Endothelial cell (in vitro differentiated cells): Measurements from ENCODE around the gene ARF5. TPM values are rescaled to one million over a fixed set of nuclear protein-coding genes. Genes with fewer than 3 reads are reported as not detected.
A peak's percentile ranks its signal among the peaks of the same experiment; 100 is the strongest.
"Not testable (repeated sequence)": the region's sequence is repeated elsewhere in the genome, so short reads cannot be mapped to it uniquely, and the experiment has no call there.

ENCODE experiments used
- DNase-seq: peaks from one replicate; pipeline ENCODE4 v3.0.0; 2021; ENCODE audit warnings: low spot score
- H3K27ac Mint-ChIP-seq: one replicate; pipeline ENCODE4 v1.8.0; 2021; ENCODE audit warnings: mixed read lengths, inconsistent platforms; ENCODE audit not compliant: unreplicated experiment
- H3K27me3 Mint-ChIP-seq: one replicate; pipeline ENCODE4 v1.8.0; 2021; ENCODE audit warnings: mild to moderate bottlenecking, moderate library complexity, mixed read lengths, inconsistent platforms; ENCODE audit not compliant: unreplicated experiment
- H3K36me3 Mint-ChIP-seq: one replicate; pipeline ENCODE4 v1.8.0; 2021; ENCODE audit warnings: mild to moderate bottlenecking, low read depth, mixed read lengths, inconsistent platforms; ENCODE audit not compliant: unreplicated experiment
- H3K4me1 Mint-ChIP-seq: one replicate; pipeline ENCODE4 v1.8.0; 2021; ENCODE audit warnings: mild to moderate bottlenecking, mixed read lengths, inconsistent platforms; ENCODE audit not compliant: unreplicated experiment
- H3K4me3 Mint-ChIP-seq: one replicate; pipeline ENCODE4 v1.8.0; 2021; ENCODE audit warnings: mild to moderate bottlenecking, mixed read lengths, inconsistent platforms; ENCODE audit not compliant: unreplicated experiment
- H3K9me3 Mint-ChIP-seq: one replicate; pipeline ENCODE4 v1.8.0; 2021; ENCODE audit warnings: mixed read lengths, inconsistent platforms; ENCODE audit not compliant: unreplicated experiment
- long read RNA-seq: library from polyadenylated mRNA; unstranded; transcript quantifications from one replicate; pipeline ENCODE4 v2.0.0, GENCODE V29; 2020; ENCODE audit not compliant: unreplicated experiment
- total RNA-seq: library from RNA; stranded (reverse); fragmentation: NEBNext Ultra II Directional; extraction: Animal tissue kit (Norgen Biotek cat#: 25700); gene quantifications from one replicate; pipeline ENCODE4 v1.2.1, GENCODE V29; 2021; ENCODE audit not compliant: unreplicated experiment
- TF ChIP-seq, protein P1 (sequence below): fragments of 200-600 bp; sonication (generic); IDR thresholded peaks from one replicate; pipeline ENCODE4 v1.5.0; 2021; ENCODE audit warnings: antibody characterized with exemption; ENCODE audit not compliant: unreplicated experiment

ARF5 gene
- 354 TPM for total RNA-seq
- long read RNA-seq, transcript ARF5-204 (5 exons, 1,509 nt), result minor isoform, 11 of 382 reads
- long read RNA-seq, transcript ARF5-201 (6 exons, 1,103 nt), result major isoform, 349 of 382 reads
- long read RNA-seq, partial matches to known transcripts, result 9 of 382 reads
- long read RNA-seq, other reads (novel, unspliced or antisense), result 13 of 382 reads

DNA sequence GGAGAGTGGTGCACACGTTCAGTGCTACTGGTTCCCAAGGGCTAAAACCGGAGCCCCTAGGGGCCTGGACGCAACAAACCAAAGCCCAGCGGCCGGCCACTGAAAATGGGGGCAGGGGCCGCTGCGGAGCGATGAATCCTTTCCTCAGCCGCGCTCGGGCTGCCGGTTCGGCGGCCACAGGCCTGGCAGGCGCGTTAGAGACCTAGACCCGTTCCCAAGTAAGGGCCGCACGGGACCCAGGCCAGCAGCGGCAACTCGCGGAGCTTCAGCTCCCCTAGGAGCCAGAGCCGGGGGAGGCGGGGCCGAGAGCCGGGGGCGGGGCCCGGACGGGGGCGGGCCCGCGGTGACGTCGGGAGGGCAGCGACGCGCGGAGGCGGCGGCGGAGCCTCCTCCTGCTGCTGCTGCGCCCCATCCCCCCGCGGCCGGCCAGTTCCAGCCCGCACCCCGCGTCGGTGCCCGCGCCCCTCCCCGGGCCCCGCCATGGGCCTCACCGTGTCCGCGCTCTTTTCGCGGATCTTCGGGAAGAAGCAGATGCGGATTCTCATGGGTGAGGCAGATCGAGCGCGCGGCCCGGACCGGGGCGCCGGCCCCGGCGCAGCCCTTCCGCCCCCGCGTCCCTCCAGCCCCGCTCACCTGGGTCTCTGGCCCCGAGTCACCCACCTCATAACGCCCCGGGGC lies at the start of gene ARF5:
Gene ARF5 (plus strand): TSS at position 393 of the 678 bp plus-strand sequence. CDS start 88 bp downstream, at position 481.
- peak; percentile 92 for DNase-seq
- TF ChIP-seq, protein P1, sequence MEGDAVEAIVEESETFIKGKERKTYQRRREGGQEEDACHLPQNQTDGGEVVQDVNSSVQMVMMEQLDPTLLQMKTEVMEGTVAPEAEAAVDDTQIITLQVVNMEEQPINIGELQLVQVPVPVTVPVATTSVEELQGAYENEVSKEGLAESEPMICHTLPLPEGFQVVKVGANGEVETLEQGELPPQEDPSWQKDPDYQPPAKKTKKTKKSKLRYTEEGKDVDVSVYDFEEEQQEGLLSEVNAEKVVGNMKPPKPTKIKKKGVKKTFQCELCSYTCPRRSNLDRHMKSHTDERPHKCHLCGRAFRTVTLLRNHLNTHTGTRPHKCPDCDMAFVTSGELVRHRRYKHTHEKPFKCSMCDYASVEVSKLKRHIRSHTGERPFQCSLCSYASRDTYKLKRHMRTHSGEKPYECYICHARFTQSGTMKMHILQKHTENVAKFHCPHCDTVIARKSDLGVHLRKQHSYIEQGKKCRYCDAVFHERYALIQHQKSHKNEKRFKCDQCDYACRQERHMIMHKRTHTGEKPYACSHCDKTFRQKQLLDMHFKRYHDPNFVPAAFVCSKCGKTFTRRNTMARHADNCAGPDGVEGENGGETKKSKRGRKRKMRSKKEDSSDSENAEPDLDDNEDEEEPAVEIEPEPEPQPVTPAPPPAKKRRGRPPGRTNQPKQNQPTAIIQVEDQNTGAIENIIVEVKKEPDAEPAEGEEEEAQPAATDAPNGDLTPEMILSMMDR, result no peak
- Mint-ChIP-seq H3K36me3 (peaks cover 25% of the 10 kb centered on the region), H3K9me3 (no peaks in the 10 kb centered on the region), H3K4me3 (peak within 1 kb of the TSS; percentile 99), H3K4me1 (peaks cover 55% of the 10 kb centered on the region), H3K27ac (peak within 1 kb of the TSS; percentile 88), H3K27me3 (peaks cover 18% of the 10 kb centered on the region)

DNA sequence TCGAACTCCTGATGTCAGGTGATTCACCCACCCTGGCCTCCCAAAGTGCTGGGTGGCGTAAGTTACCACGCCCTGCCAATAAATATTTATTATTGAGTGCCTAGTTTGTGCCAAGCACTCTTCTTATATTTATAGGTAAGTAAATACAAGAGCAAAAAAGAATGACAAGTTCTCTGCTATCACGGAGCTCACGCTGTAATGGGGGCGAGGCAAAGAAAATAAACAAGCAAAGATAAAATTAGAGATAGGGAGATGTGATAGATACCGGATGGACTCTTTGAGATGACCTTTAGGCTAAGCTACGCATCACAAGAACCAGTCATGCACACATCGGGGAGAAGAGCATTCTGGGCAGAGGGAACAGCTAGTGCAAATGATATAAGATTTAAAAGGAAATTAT lies 49.1 kb upstream of the ARF5 start:
- Mint-ChIP-seq H3K27me3 (peaks cover 2% of the 10 kb centered on the region), H3K4me3 (no peak overlapping the region), H3K9me3 (no peaks in the 10 kb centered on the region), H3K36me3 (no peaks in the 10 kb centered on the region), H3K27ac (no peak overlapping the region), H3K4me1 (peaks cover 5% of the 10 kb centered on the region)
- TF ChIP-seq, protein P1, result no peak
- DNase-seq, result no peak

DNA sequence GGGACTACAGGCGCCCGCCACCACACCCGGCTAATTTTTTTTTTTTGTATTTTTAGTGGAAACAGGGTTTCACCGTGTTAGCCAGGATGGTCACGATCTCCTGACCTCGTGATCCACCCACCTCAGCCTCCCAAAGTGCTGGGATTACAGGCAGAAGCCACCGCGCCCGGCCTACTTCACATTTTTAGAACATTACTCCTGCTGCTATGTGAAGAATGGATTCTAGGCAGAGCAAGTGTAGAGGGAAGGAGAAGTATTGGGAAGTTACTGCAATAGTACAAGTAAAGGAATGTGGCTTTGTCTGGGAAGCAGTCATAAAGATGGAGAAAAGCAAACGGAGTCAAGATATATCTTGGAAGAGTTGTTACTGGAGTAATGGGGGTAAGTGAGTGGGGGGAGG lies 47.8 kb upstream of the ARF5 start:
- not testable (repeated sequence) for H3K36me3 Mint-ChIP-seq, H3K27me3 Mint-ChIP-seq, H3K4me1 Mint-ChIP-seq, H3K4me3 Mint-ChIP-seq, H3K27ac Mint-ChIP-seq, H3K9me3 Mint-ChIP-seq, DNase-seq

DNA sequence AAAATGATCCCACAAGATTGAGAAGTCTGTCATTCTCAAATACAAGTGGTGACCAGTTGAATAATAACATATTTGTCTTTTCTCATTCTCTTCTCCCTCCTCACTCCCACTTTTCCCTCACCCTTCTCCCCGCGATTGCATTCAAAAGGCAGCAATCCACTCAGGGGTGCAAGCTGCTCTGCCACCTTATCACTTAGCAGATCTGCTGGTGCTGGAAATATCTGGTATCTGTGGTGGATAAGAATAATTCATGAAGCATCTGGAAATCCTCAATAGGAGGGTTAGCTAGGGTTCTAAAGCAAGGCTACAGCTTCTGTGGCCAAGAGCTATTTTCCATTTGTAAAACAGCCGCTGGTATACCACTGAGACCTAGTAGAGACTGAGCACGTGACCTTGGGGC lies 46.7 kb upstream of the ARF5 start:
- Mint-ChIP-seq H3K27me3 (peaks cover 2% of the 10 kb centered on the region), H3K4me1 (peaks cover 4% of the 10 kb centered on the region), H3K9me3 (peaks cover 2% of the 10 kb centered on the region), H3K36me3 (peaks cover 3% of the 10 kb centered on the region), H3K4me3 (no peak overlapping the region), H3K27ac (no peak overlapping the region)
- no peak for DNase-seq
- TF ChIP-seq, protein P1, result no peak

DNA sequence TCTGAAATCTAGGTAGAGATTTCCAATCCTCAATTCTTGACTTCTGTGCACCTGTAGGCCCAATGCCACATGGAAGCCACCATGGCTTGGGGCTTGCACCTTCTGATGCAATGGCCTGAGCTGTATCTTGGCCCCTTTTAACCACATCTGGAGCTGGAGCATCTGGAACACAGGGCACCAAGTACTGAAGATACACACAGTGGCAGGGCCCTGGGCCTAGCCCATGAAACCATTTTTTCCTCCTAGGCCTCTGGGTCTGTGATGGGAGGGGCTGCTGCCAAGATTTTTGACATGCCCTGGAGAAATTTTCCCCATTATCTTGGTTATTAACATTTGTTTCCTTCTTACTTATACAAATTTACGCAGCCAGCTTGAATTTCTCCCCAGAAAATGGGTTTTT lies 41.9 kb upstream of the ARF5 start:
- H3K27ac Mint-ChIP-seq, result no peak overlapping the region
- H3K27me3 Mint-ChIP-seq, result peaks cover 1% of the 10 kb centered on the region

More for the DNA sequence above, 41.9 kb upstream of the ARF5 start:
- no peak for DNase-seq
- H3K36me3 Mint-ChIP-seq, result peaks cover 8% of the 10 kb centered on the region
- TF ChIP-seq, protein P1, result no peak
- peaks cover 15% of the 10 kb centered on the region for H3K9me3 Mint-ChIP-seq
- no peaks in the 10 kb centered on the region for H3K4me1 Mint-ChIP-seq
- H3K4me3 Mint-ChIP-seq, result no peak overlapping the region
